GM12873 (cell line): ENCODE measurements around the gene BCL2L12.

Source experiments
- TF ChIP-seq, protein P1 (sequence below): IDR thresholded peaks from 2 replicates; pipeline ENCODE4 v1.5.1; 2012; ENCODE audit warnings: low read depth, mild to moderate bottlenecking, moderate library complexity, low read length, control low read depth; ENCODE audit not compliant: insufficient read depth; ENCODE audit errors: missing control alignments

Gene BCL2L12

DNA sequence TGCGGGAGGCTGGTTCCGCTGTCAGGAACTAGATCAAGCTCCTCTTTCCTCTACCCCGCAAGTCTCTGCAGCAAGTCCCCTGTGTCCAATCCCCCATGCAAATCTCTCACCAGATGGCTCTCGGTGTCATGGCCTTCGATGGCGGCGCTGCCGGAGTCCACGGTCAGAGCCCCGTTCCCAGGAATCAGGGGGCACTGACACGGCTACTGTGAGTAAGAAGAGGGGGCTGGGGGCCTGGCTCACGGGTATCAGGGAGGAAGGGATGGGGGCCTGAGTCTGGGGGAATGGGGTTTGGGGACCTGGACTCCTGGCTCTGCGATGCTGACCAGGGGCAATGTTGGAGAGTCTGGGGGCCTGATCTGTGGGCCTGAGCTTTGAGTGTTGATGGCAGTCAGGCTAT, 19.7 kb upstream of the BCL2L12 start:
- TF ChIP-seq, protein P1, sequence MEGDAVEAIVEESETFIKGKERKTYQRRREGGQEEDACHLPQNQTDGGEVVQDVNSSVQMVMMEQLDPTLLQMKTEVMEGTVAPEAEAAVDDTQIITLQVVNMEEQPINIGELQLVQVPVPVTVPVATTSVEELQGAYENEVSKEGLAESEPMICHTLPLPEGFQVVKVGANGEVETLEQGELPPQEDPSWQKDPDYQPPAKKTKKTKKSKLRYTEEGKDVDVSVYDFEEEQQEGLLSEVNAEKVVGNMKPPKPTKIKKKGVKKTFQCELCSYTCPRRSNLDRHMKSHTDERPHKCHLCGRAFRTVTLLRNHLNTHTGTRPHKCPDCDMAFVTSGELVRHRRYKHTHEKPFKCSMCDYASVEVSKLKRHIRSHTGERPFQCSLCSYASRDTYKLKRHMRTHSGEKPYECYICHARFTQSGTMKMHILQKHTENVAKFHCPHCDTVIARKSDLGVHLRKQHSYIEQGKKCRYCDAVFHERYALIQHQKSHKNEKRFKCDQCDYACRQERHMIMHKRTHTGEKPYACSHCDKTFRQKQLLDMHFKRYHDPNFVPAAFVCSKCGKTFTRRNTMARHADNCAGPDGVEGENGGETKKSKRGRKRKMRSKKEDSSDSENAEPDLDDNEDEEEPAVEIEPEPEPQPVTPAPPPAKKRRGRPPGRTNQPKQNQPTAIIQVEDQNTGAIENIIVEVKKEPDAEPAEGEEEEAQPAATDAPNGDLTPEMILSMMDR, result no peak

DNA sequence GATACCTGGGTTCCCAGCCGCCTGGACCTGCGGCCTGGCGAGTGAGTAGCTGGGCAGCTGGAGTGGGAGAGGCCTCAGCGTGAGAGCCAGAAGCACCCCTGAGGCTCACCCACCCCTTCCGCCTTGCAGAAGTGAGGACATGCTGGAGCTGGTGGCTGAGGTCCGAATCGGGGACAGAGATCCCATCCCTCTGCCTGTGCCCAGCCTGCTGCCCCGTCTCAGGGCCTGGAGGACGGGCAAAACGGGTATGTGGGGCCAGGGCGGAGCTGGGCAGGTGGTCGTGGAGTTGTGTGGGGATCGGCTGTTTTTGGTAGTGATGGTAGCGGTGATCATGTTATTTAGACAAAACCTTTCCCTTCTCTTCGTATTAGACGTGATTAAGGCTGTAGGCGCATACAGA, 19.1 kb upstream of the BCL2L12 start:
- TF ChIP-seq, protein P1, result no peak

DNA sequence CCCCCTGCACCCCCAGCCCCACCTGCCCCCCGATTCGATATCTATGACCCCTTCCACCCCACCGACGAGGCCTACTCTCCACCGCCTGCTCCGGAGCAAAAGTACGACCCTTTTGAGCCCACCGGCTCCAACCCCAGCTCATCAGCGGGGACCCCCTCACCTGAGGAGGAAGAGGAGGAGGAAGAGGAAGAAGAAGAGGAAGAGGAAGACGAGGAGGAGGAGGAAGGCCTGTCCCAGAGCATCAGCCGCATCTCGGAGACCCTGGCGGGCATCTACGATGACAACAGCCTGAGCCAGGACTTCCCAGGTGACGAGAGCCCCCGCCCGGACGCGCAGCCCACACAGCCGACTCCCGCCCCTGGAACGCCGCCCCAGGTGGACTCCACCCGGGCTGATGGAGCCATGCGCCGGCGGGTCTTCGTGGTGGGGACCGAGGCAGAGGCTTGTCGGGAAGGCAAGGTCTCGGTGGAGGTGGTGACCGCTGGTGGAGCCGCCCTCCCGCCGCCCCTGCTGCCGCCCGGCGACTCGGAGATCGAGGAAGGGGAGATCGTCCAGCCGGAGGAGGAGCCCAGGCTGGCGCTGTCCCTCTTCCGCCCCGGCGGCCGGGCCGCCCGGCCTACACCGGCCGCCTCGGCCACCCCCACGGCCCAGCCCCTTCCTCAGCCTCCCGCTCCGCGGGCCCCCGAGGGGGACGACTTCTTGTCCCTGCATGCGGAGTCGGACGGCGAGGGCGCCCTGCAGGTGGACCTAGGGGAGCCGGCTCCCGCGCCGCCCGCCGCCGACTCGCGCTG, 14.5 kb upstream of the BCL2L12 start:
- TF ChIP-seq, protein P1, result no peak

DNA sequence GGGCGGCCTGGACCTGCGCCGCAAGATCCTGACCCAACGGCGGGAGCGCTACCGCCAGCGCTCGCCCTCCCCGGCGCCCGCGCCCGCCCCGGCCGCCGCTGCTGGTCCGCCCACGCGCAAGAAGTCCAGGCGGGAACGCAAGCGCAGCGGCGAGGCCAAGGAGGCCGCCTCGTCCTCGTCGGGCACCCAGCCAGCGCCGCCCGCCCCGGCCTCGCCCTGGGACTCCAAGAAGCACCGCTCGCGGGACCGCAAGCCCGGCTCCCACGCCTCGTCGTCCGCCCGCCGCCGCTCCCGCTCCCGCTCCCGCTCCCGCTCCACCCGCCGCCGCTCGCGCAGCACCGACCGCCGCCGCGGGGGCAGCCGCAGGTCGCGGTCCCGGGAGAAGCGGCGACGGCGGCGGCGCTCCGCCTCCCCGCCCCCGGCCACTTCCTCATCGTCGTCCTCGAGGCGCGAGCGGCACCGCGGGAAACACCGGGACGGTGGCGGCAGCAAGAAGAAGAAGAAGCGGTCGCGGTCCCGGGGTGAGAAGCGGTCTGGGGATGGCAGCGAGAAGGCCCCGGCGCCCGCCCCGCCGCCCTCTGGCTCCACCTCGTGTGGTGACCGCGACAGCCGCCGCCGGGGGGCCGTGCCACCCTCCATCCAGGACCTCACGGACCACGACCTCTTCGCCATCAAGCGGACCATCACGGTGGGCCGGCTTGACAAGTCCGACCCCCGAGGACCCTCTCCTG, 13.7 kb upstream of the BCL2L12 start:
- TF ChIP-seq, protein P1, result no peak

DNA sequence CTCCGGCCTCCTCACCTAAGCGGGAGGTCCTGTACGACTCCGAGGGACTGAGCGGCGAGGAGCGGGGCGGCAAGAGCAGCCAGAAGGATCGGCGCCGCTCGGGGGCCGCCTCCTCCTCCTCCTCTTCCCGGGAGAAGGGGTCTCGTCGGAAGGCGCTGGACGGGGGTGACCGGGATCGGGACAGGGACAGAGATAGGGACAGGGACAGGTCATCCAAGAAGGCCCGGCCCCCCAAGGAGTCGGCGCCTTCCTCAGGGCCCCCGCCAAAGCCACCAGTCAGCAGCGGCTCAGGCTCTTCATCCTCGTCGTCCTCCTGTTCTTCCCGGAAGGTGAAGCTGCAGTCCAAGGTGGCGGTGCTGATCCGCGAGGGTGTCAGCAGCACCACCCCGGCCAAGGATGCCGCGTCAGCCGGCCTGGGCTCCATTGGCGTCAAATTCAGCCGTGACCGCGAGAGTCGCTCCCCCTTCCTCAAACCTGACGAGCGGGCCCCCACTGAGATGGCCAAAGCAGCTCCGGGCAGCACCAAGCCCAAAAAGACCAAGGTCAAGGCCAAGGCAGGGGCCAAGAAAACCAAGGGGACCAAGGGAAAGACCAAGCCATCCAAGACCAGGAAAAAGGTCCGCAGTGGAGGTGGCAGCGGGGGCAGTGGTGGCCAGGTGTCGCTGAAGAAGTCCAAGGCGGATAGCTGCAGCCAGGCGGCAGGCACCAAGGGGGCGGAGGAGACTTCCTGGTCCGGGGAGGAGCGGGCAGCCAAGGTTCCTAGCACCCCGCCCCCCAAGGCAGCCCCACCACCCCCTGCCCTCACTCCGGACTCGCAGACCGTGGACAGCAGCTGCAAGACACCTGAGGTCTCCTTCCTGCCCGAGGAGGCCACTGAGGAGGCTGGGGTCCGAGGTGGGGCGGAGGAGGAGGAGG, 12.9 kb upstream of the BCL2L12 start:
- TF ChIP-seq, protein P1, result no peak

DNA sequence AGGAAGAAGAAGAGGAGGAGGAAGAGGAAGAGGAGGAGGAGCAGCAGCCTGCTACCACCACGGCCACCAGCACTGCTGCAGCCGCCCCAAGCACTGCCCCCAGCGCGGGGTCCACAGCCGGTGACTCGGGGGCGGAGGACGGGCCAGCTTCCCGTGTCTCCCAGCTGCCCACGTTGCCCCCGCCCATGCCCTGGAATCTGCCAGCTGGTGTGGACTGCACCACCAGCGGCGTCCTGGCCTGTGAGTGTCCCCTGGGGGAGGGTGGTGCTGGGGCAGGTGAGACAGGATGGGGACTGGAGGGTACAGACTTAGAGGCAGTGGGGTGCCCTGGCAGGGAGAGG, 12.3 kb upstream of the BCL2L12 start:
- TF ChIP-seq, protein P1, result no peak

DNA sequence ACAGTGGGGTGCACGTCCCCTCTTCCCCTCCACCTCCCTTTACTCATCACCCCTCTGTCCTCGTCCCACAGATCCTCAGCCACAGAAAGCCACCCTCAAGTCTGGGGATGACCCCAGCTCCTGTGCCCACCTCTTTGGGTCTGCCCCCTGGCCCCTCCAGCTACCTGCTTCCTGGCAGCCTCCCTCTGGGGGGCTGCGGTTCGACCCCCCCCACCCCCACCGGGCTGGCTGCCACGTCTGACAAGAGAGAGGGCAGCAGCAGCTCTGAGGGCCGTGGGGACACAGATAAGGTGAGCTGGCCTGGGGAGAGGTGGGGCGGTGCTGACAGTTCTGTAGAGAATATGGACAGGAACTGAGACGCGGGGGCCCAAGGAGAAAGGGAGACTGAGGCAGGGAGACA, 11.2 kb upstream of the BCL2L12 start:
- TF ChIP-seq, protein P1, result no peak
